HUES48 (cell line): ENCODE data around the gene POLDIP3.
"Not testable (repeated sequence)": the region's sequence is repeated elsewhere in the genome, so short reads cannot be mapped to it uniquely, and the experiment has no call there.

Experiments
- H3K27ac ChIP-seq: one replicate; pipeline ENCODE4 v1.7.0; 2013; ENCODE audit warnings: low read depth, low read length, inconsistent platforms
- H3K27me3 ChIP-seq: 2 replicates; pipeline ENCODE4 v1.6.1; 2013; ENCODE audit warnings: mild to moderate bottlenecking, low read length; ENCODE audit not compliant: control insufficient read depth, insufficient read depth
- H3K36me3 ChIP-seq: 2 replicates; pipeline ENCODE4 v1.6.1; 2013; ENCODE audit warnings: low read length; ENCODE audit not compliant: control insufficient read depth, insufficient read depth
- H3K4me1 ChIP-seq: 2 replicates; pipeline ENCODE4 v1.6.1; 2013; ENCODE audit warnings: mild to moderate bottlenecking, low read length; ENCODE audit not compliant: control insufficient read depth, insufficient read depth
- H3K4me3 ChIP-seq: 2 replicates; pipeline ENCODE4 v1.5.1; 2013; ENCODE audit warnings: mild to moderate bottlenecking, low read depth, low read length
- H3K9ac ChIP-seq: 2 replicates; pipeline ENCODE4 v1.6.1; 2013; ENCODE audit warnings: mild to moderate bottlenecking, low read depth, low read length, moderate library complexity
- H3K9me3 ChIP-seq: 2 replicates; pipeline ENCODE4 v1.6.1; 2013; ENCODE audit warnings: low read length; ENCODE audit not compliant: control insufficient read depth, insufficient read depth

POLDIP3 gene

GRCh38 chr22:42615092-42615859, 593 bp upstream of the POLDIP3 start:
- peak overlapping the region; percentile 90; the same call in 1 of the 2 replicates for H3K4me3 ChIP-seq

GRCh38 chr22:42613872-42614301, 796 bp downstream of the POLDIP3 start:
- no peaks in the 10 kb centered on the region for H3K9me3 ChIP-seq
- H3K27ac ChIP-seq: peak overlapping the region; percentile 100
- H3K36me3 ChIP-seq: peaks cover 23% of the 10 kb centered on the region
- peak overlapping the region; percentile 90 for H3K4me3 ChIP-seq
- no peaks in the 10 kb centered on the region for H3K27me3 ChIP-seq
- H3K9ac ChIP-seq: peak overlapping the region; percentile 97
- peaks cover 5% of the 10 kb centered on the region for H3K4me1 ChIP-seq

More at GRCh38 chr22:42615092-42615859, 593 bp upstream of the POLDIP3 start:
- Histone ChIP-seq H3K36me3 (peaks cover 21% of the 10 kb centered on the region), H3K9ac (peak overlapping the region; percentile 97), H3K27ac (peak overlapping the region; percentile 100), H3K9me3 (no peaks in the 10 kb centered on the region), H3K4me1 (no peaks in the 10 kb centered on the region; the same call in 1 of the 2 replicates), H3K27me3 (no peaks in the 10 kb centered on the region)

GRCh38 chr22:42612336-42612735, 2.3 kb downstream of the POLDIP3 start:
- Histone ChIP-seq H3K4me3 (no peak overlapping the region), H3K4me1 (peaks cover 10% of the 10 kb centered on the region), H3K9ac (no peak overlapping the region), H3K9me3 (no peaks in the 10 kb centered on the region), H3K36me3 (peaks cover 28% of the 10 kb centered on the region), H3K27me3 (no peaks in the 10 kb centered on the region), H3K27ac (no peak overlapping the region)

GRCh38 chr22:42611051-42611450, 3.6 kb downstream of the POLDIP3 start:
- H3K36me3 ChIP-seq: peaks cover 36% of the 10 kb centered on the region
- H3K4me3 ChIP-seq: no peak overlapping the region
- H3K4me1 ChIP-seq: peaks cover 10% of the 10 kb centered on the region
- H3K27me3 ChIP-seq: no peaks in the 10 kb centered on the region
- no peaks in the 10 kb centered on the region for H3K9me3 ChIP-seq
- H3K9ac ChIP-seq: no peak overlapping the region
- peak overlapping the region; percentile 10 for H3K27ac ChIP-seq

GRCh38 chr22:42610186-42610585, 4.5 kb downstream of the POLDIP3 start:
- no peaks in the 10 kb centered on the region for H3K27me3 ChIP-seq
- peaks cover 10% of the 10 kb centered on the region for H3K4me1 ChIP-seq
- H3K27ac ChIP-seq: no peak overlapping the region
- no peak overlapping the region for H3K9ac ChIP-seq
- no peak overlapping the region for H3K4me3 ChIP-seq
- peaks cover 40% of the 10 kb centered on the region for H3K36me3 ChIP-seq
- H3K9me3 ChIP-seq: no peaks in the 10 kb centered on the region

GRCh38 chr22:42608823-42609361, 5.8 kb downstream of the POLDIP3 start:
- Histone ChIP-seq H3K9ac (peak overlapping the region; percentile 12), H3K4me3 (no peak overlapping the region), H3K36me3 (peaks cover 45% of the 10 kb centered on the region), H3K9me3 (no peaks in the 10 kb centered on the region), H3K4me1 (peaks cover 10% of the 10 kb centered on the region), H3K27ac (peak overlapping the region; percentile 91), H3K27me3 (no peaks in the 10 kb centered on the region)

GRCh38 chr22:42608136-42608822, 6.4 kb downstream of the POLDIP3 start:
- Histone ChIP-seq H3K4me1 (peaks cover 10% of the 10 kb centered on the region), H3K9me3 (no peaks in the 10 kb centered on the region), H3K36me3 (peaks cover 47% of the 10 kb centered on the region), H3K4me3 (no peak overlapping the region), H3K9ac (peak overlapping the region; percentile 12; the same call in 1 of the 2 replicates), H3K27me3 (no peaks in the 10 kb centered on the region), H3K27ac (peak overlapping the region; percentile 91)

GRCh38 chr22:42607641-42608040, 7.0 kb downstream of the POLDIP3 start:
- H3K4me1 ChIP-seq, H3K4me3 ChIP-seq, H3K9ac ChIP-seq, H3K9me3 ChIP-seq, H3K27ac ChIP-seq, H3K27me3 ChIP-seq: not testable (repeated sequence)
- peaks cover 54% of the 10 kb centered on the region for H3K36me3 ChIP-seq

- H3K27ac ChIP-seq: no peak overlapping the region
- H3K4me1 ChIP-seq: peaks cover 10% of the 10 kb centered on the region
- H3K9ac ChIP-seq: no peak overlapping the region
- peaks cover 57% of the 10 kb centered on the region for H3K36me3 ChIP-seq
- H3K4me3 ChIP-seq: no peak overlapping the region
- no peaks in the 10 kb centered on the region for H3K27me3 ChIP-seq
- no peaks in the 10 kb centered on the region for H3K9me3 ChIP-seq
These were observed 10.3 kb downstream of the POLDIP3 start for GRCh38 chr22:42604403-42604802.

- Histone ChIP-seq H3K9ac (no peak overlapping the region), H3K36me3 (peaks cover 64% of the 10 kb centered on the region), H3K9me3 (no peaks in the 10 kb centered on the region; the same call in 1 of the 2 replicates), H3K4me3 (no peak overlapping the region), H3K27ac (no peak overlapping the region), H3K27me3 (no peaks in the 10 kb centered on the region), H3K4me1 (no peaks in the 10 kb centered on the region)
These were observed 11.3 kb downstream of the POLDIP3 start for GRCh38 chr22:42603427-42603826.

GRCh38 chr22:42602470-42602869, 12.2 kb downstream of the POLDIP3 start:
- H3K9ac ChIP-seq: no peak overlapping the region
- peaks cover 67% of the 10 kb centered on the region for H3K36me3 ChIP-seq
- H3K9me3 ChIP-seq: no peaks in the 10 kb centered on the region; the same call in 1 of the 2 replicates
- no peak overlapping the region for H3K4me3 ChIP-seq
- H3K27ac ChIP-seq: no peak overlapping the region
- no peaks in the 10 kb centered on the region for H3K27me3 ChIP-seq
- H3K4me1 ChIP-seq: no peaks in the 10 kb centered on the region
